ENCODE measurements around the gene LGALS1. TPM values are rescaled to one million over a fixed set of nuclear protein-coding genes. Genes with fewer than 3 reads are reported as not detected.

Gene LGALS1
- 892 and 921 TPM in 2 replicates for total RNA-seq

GRCh38 chr22:37674951-37675929, at the start of gene LGALS1:
TSS of gene LGALS1 (plus strand) at chr22:37675636. CDS start at chr22:37675703, 67 bp downstream.
- DNase-seq (ENCODE audit: low spot score) = peak; percentile 79
- H3K27me3 Mint-ChIP-seq (ENCODE audit: low read depth) = no peaks in the 10 kb centered on the region
- H3K27ac Mint-ChIP-seq = peak within 1 kb of the TSS; percentile 97
- H3K9me3 Mint-ChIP-seq = no peaks in the 10 kb centered on the region
- peaks cover 27% of the 10 kb centered on the region for H3K36me3 Mint-ChIP-seq (ENCODE audit: low read depth)
- intact Hi-C loops (cut with micrococcal nuclease) = loop anchor here (1.0 to 10.0 kb wide), 3 partner anchors 17 to 170 kb away; partner anchors contain the start of genes ANKRD54, EIF3L, GCAT and PDXP
- H3K4me1 Mint-ChIP-seq (ENCODE audit: low read depth) = peaks cover 41% of the 10 kb centered on the region
- peak within 1 kb of the TSS; percentile 95 for H3K4me3 Mint-ChIP-seq (ENCODE audit: low read depth)

- H3K4me1 Mint-ChIP-seq (ENCODE audit: low read depth) = peaks cover 20% of the 10 kb centered on the region
- H3K4me3 Mint-ChIP-seq (ENCODE audit: low read depth) = no peak overlapping the region
- H3K27me3 Mint-ChIP-seq (ENCODE audit: low read depth) = no peaks in the 10 kb centered on the region
- peaks cover 22% of the 10 kb centered on the region for H3K36me3 Mint-ChIP-seq (ENCODE audit: low read depth)
- no peak for DNase-seq (ENCODE audit: low spot score)
- intact Hi-C loops (cut with micrococcal nuclease) = loop anchor here (2.0 kb wide), 1 partner anchor 17 kb away; the partner anchor contains the start of gene GGA1
- H3K9me3 Mint-ChIP-seq = no peaks in the 10 kb centered on the region
- H3K27ac Mint-ChIP-seq = no peak overlapping the region
Measured at GRCh38 chr22:37625737-37626136, 49.7 kb upstream of the LGALS1 start.

DNA sequence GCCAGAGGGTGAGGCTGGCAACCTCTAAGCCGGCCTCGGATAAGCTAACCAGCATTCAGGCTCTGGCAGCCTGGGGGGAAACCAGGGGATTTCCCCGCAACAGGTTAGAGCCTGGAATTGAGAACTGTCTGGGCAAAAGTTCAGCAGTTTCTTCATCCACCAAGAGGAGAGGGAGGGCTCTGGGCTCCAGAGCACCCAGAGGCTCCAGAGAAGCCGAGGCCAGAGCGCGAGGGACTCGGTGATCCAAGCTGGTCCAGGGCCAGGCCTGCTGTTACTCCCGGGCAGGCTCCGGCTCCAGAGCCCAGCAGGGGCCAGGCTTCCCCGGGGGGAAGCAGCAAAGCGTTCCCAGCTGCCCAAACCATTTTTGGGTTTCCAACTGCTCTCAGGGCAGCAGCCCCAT, 49.3 kb upstream of the LGALS1 start:
- intact Hi-C loops (cut with micrococcal nuclease) = loop anchor here (2.0 kb wide), 1 partner anchor 17 kb away; the partner anchor contains the start of gene GGA1
- Mint-ChIP-seq H3K27ac (peak overlapping the region; percentile 17), H3K4me1 (ENCODE audit: low read depth) (peaks cover 20% of the 10 kb centered on the region), H3K4me3 (ENCODE audit: low read depth) (no peak overlapping the region), H3K27me3 (ENCODE audit: low read depth) (no peaks in the 10 kb centered on the region), H3K9me3 (no peaks in the 10 kb centered on the region), H3K36me3 (ENCODE audit: low read depth) (peaks cover 21% of the 10 kb centered on the region)
- DNase-seq (ENCODE audit: low spot score) = no peak

DNA sequence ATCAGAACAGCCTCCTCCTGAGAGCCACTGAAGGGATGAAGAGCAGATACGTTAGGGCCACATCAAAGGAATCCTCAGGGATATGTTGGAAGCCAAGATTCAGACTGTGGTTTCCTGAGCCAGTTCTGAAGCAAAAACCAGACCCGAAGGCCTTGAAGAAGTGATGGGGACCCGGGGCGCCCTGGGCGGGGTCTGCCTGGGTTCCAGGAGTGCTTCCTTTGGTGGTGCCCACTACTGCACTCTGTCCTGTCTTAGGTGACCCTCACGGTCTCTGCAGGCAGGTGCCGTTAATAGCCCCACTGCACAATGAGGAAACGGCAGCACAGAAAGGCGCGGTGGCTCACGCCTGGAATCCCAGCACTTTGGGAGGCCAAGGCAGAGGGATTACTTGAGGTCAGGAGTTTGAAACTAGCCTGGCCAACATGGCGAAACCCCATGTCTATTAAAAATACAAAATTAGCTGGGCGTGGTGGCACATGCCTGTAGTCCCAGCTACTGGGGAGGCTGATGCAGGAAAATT, 48.8 kb upstream of the LGALS1 start:
- H3K9me3 Mint-ChIP-seq = no peaks in the 10 kb centered on the region
- H3K27me3 Mint-ChIP-seq (ENCODE audit: low read depth) = no peaks in the 10 kb centered on the region
- H3K4me1 Mint-ChIP-seq (ENCODE audit: low read depth) = peaks cover 20% of the 10 kb centered on the region
- peak overlapping the region; percentile 82 for H3K27ac Mint-ChIP-seq
- H3K4me3 Mint-ChIP-seq (ENCODE audit: low read depth) = peak overlapping the region; percentile 21
- intact Hi-C loops (cut with micrococcal nuclease) = loop anchor here (2.0 kb wide), 1 partner anchor 18 kb away; the partner anchor contains the start of gene GGA1
- no peak for DNase-seq (ENCODE audit: low spot score)
- H3K36me3 Mint-ChIP-seq (ENCODE audit: low read depth) = peaks cover 17% of the 10 kb centered on the region

- peak overlapping the region; percentile 82 for H3K27ac Mint-ChIP-seq
- DNase-seq (ENCODE audit: low spot score) = no peak
- peaks cover 20% of the 10 kb centered on the region for H3K4me1 Mint-ChIP-seq (ENCODE audit: low read depth)
- intact Hi-C loops (cut with micrococcal nuclease) = loop anchor here (2.0 kb wide), 1 partner anchor 18 kb away; the partner anchor contains the start of gene GGA1
- H3K27me3 Mint-ChIP-seq (ENCODE audit: low read depth) = no peaks in the 10 kb centered on the region
- peak overlapping the region; percentile 21 for H3K4me3 Mint-ChIP-seq (ENCODE audit: low read depth)
- peaks cover 17% of the 10 kb centered on the region for H3K36me3 Mint-ChIP-seq (ENCODE audit: low read depth)
- no peaks in the 10 kb centered on the region for H3K9me3 Mint-ChIP-seq
Measured at GRCh38 chr22:37627121-37627520, 48.3 kb upstream of the LGALS1 start.

GRCh38 chr22:37627545-37627944, 47.9 kb upstream of the LGALS1 start:
- Mint-ChIP-seq H3K9me3 (no peaks in the 10 kb centered on the region), H3K4me3 (ENCODE audit: low read depth) (peak overlapping the region; percentile 21), H3K4me1 (ENCODE audit: low read depth) (peaks cover 20% of the 10 kb centered on the region), H3K27ac (peak overlapping the region; percentile 82), H3K27me3 (ENCODE audit: low read depth) (no peaks in the 10 kb centered on the region), H3K36me3 (ENCODE audit: low read depth) (peaks cover 17% of the 10 kb centered on the region)
- intact Hi-C loops (cut with micrococcal nuclease) = loop anchor here (2.0 kb wide), 1 partner anchor 19 kb away; the partner anchor contains the start of gene GGA1
- DNase-seq (ENCODE audit: low spot score) = no peak

- no peaks in the 10 kb centered on the region for H3K9me3 Mint-ChIP-seq
- DNase-seq (ENCODE audit: low spot score) = no peak
- H3K27me3 Mint-ChIP-seq (ENCODE audit: low read depth) = no peaks in the 10 kb centered on the region
- H3K27ac Mint-ChIP-seq = peak overlapping the region; percentile 82
- H3K4me1 Mint-ChIP-seq (ENCODE audit: low read depth) = peaks cover 26% of the 10 kb centered on the region
- intact Hi-C loops (cut with micrococcal nuclease) = no loop called here
- H3K4me3 Mint-ChIP-seq (ENCODE audit: low read depth) = no peak overlapping the region
- H3K36me3 Mint-ChIP-seq (ENCODE audit: low read depth) = peaks cover 17% of the 10 kb centered on the region
Measured at GRCh38 chr22:37628830-37629229, 46.6 kb upstream of the LGALS1 start.

DNA sequence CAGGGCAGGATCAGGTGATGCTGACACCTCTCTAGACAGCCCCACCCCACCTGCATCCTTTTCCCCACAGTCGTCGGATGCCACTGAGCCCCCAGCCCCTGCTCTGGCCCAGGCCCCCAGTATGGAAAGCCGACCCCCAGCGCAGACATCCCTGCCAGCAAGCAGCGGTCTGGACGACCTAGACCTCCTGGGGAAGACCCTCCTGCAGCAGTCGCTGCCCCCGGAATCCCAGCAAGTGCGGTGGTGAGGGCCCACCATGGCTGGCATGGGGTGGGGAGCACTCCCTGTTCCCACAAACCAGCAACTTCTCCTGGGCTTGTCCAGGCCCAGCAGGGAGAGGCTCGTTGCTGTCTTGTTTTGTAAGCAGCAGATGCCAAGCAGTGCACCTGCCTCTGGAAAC, 45.5 kb upstream of the LGALS1 start:
- Mint-ChIP-seq H3K4me3 (ENCODE audit: low read depth) (no peak overlapping the region), H3K4me1 (ENCODE audit: low read depth) (peaks cover 37% of the 10 kb centered on the region), H3K27ac (no peak overlapping the region), H3K27me3 (ENCODE audit: low read depth) (no peaks in the 10 kb centered on the region), H3K36me3 (ENCODE audit: low read depth) (peaks cover 14% of the 10 kb centered on the region), H3K9me3 (no peaks in the 10 kb centered on the region)
- no peak for DNase-seq (ENCODE audit: low spot score)
- intact Hi-C loops (cut with micrococcal nuclease) = no loop called here

DNA sequence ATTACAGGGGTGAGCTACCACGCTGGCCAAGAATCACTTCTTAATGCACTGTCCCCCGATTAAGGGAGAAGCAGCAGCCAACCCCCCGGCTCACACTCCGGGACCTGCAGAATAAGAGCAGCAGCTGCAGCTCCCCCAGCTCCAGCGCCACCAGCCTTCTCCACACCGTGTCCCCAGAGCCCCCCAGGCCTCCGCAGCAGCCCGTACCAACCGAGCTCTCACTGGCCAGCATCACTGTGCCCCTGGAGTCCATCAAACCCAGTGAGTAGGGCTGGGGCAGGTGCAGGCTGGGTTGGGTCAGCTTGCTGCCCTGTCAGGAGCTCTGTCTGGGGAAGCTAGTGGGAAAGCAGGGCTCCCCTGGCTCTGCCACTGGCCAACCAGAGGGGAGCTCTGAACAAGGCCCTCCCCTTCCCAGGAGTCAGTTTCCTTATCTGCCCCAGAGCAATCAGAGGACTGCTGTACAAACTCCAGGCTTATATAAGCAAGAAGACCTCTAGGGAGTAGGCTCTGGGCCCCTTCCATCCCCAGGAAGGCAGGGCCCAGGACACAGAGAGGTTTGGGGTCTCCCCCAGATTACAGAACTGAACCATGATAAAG, 44.5 kb upstream of the LGALS1 start:
- H3K4me1 Mint-ChIP-seq (ENCODE audit: low read depth) = peaks cover 34% of the 10 kb centered on the region
- peak overlapping the region; percentile 52 for H3K27ac Mint-ChIP-seq
- no peaks in the 10 kb centered on the region for H3K27me3 Mint-ChIP-seq (ENCODE audit: low read depth)
- intact Hi-C loops (cut with micrococcal nuclease) = no loop called here
- peaks cover 8% of the 10 kb centered on the region for H3K36me3 Mint-ChIP-seq (ENCODE audit: low read depth)
- H3K4me3 Mint-ChIP-seq (ENCODE audit: low read depth) = no peak overlapping the region
- no peaks in the 10 kb centered on the region for H3K9me3 Mint-ChIP-seq
- DNase-seq (ENCODE audit: low spot score) = no peak

- Mint-ChIP-seq H3K4me3 (ENCODE audit: low read depth) (no peak overlapping the region), H3K27me3 (ENCODE audit: low read depth) (no peaks in the 10 kb centered on the region), H3K27ac (peak overlapping the region; percentile 64), H3K4me1 (ENCODE audit: low read depth) (peaks cover 34% of the 10 kb centered on the region), H3K9me3 (no peaks in the 10 kb centered on the region), H3K36me3 (ENCODE audit: low read depth) (peaks cover 8% of the 10 kb centered on the region)
- intact Hi-C loops (cut with micrococcal nuclease) = no loop called here
- no peak for DNase-seq (ENCODE audit: low spot score)
Measured at GRCh38 chr22:37631448-37632173, 43.8 kb upstream of the LGALS1 start.

- Mint-ChIP-seq H3K4me1 (ENCODE audit: low read depth) (peaks cover 34% of the 10 kb centered on the region), H3K9me3 (no peaks in the 10 kb centered on the region), H3K4me3 (ENCODE audit: low read depth) (no peak overlapping the region), H3K36me3 (ENCODE audit: low read depth) (peaks cover 8% of the 10 kb centered on the region), H3K27ac (peak overlapping the region; percentile 89), H3K27me3 (ENCODE audit: low read depth) (no peaks in the 10 kb centered on the region)
- intact Hi-C loops (cut with micrococcal nuclease) = no loop called here
- no peak for DNase-seq (ENCODE audit: low spot score)
Measured at GRCh38 chr22:37632174-37633088, 43.0 kb upstream of the LGALS1 start.
